Measurements from ENCODE around the gene AARS2. TPM values are rescaled to one million over a fixed set of nuclear protein-coding genes. Genes with fewer than 3 reads are reported as not detected.

AARS2 gene
- total RNA-seq, 2 donors from 2014 or later, result 9.6 to 17.8 TPM

DNA sequence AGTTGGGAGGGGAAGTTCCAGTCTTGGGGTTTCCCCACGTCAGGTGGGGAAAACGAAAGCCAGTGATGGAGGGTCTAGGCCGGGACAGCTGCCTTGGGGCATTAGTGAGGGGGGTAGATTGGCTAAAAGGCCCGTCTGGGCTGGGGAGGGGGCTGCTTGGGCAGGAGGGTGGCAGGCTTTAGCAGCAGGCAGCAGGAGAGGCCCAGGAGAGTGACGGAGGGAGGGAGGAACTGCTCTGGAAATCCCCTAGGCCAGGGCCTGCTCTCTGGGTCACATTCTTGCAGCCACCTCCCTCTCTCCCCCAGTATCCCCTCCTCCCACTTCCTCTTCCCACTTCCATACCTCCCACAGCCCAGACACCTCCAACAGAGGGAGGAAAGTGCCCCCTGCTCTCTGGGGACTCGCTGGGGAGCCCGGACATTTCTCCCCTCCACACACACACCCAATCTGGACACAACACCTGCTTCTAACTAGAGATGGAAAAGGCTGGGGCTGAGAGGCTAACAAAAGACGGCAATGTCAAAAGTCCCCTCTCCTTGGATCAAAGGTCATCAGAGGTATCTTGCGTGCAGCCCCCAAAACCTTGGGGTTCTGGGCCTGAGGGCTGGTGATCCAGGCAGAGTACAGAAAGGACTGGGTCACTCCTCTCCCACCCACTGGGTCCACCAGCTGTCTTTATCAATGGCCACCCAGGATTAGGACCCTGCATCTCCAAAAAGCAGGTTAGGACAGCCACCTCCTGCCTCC, 49.6 kb downstream of the AARS2 start:
- Histone ChIP-seq H3K9me3 (no peaks in the 10 kb centered on the region), H3K4me1 (peaks cover 34% of the 10 kb centered on the region), H3K36me3 (replicated peaks in 1 of 2; ENCODE audit: insufficient read depth in 1 of 2, low read depth in 2 of 2) (no peaks in the 10 kb centered on the region), H3K4me3 (no peak overlapping the region), H3K27me3 (no peaks in the 10 kb centered on the region), H3K27ac (peak overlapping the region in 3 of 4 donors; percentile 83 to 90 (median 87))
- TF ChIP-seq POLR2A (IDR thresholded peaks at IDR 0.05), result peak in 2 of 3 donors; percentile 87 to 90
- TF ChIP-seq, protein P1, sequence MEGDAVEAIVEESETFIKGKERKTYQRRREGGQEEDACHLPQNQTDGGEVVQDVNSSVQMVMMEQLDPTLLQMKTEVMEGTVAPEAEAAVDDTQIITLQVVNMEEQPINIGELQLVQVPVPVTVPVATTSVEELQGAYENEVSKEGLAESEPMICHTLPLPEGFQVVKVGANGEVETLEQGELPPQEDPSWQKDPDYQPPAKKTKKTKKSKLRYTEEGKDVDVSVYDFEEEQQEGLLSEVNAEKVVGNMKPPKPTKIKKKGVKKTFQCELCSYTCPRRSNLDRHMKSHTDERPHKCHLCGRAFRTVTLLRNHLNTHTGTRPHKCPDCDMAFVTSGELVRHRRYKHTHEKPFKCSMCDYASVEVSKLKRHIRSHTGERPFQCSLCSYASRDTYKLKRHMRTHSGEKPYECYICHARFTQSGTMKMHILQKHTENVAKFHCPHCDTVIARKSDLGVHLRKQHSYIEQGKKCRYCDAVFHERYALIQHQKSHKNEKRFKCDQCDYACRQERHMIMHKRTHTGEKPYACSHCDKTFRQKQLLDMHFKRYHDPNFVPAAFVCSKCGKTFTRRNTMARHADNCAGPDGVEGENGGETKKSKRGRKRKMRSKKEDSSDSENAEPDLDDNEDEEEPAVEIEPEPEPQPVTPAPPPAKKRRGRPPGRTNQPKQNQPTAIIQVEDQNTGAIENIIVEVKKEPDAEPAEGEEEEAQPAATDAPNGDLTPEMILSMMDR (IDR thresholded peaks at IDR 0.05), result no peak
- intact Hi-C loops (cut with DNase I), result no loop called here
- DNase-seq, result peak in 3 of 4 donors; percentile 47 to 72 (median 61)
- 38 to 44% methylated on average over 9 of the region's 9 CpGs for WGBS, 2 donors
- ATAC-seq, result peak; percentile 57

GRCh38 chr6:44262467-44263353, 50.4 kb downstream of the AARS2 start:
- ATAC-seq (no peak), DNase-seq (no peak)
- Histone ChIP-seq H3K27me3 (no peaks in the 10 kb centered on the region), H3K36me3 (replicated peaks in 1 of 2; ENCODE audit: insufficient read depth in 1 of 2, low read depth in 2 of 2) (no peaks in the 10 kb centered on the region), H3K4me1 (peaks cover 40% of the 10 kb centered on the region), H3K9me3 (no peaks in the 10 kb centered on the region), H3K4me3 (no peak overlapping the region), H3K27ac (peak overlapping the region in 3 of 4 donors; percentile 83 to 90 (median 87))
- intact Hi-C loops (cut with DNase I), result no loop called here
- 59% methylated on average over 6 to 7 of the region's 7 CpGs for WGBS, 2 donors
- TF ChIP-seq, protein P1 (IDR thresholded peaks at IDR 0.05), result no peak
- TF ChIP-seq POLR2A (IDR thresholded peaks at IDR 0.05), result no peak

DNA sequence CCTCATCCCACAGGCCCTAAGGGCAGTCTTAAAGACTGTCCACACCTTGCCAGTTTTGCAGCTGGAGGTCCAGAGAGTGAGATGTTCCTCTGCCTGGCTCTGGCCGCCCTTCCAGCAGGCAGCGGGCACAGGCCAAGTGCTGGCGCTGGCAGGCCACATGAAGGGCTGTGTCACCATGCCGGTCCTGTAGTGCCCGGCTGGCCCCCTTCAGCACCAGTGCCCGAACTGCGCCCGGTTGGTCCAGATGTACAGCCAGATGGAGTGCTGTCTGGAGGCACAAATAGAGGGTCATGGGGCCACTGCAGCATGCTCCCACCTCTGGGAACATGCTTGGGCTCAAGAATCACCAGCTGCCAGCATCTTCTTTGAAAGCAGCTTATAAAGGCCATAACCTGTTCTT, 51.6 kb downstream of the AARS2 start:
- DNase-seq (no peak), ATAC-seq (no peak)
- Histone ChIP-seq H3K9me3 (no peaks in the 10 kb centered on the region), H3K4me1 (peaks cover 46% of the 10 kb centered on the region), H3K27ac (no peak overlapping the region), H3K36me3 (replicated peaks in 1 of 2; ENCODE audit: insufficient read depth in 1 of 2, low read depth in 2 of 2) (no peaks in the 10 kb centered on the region), H3K27me3 (no peaks in the 10 kb centered on the region), H3K4me3 (no peak overlapping the region)
- 86 to 93% methylated on average over 3 to 8 of the region's 8 CpGs for WGBS, 2 donors
- intact Hi-C loops (cut with DNase I), result no loop called here
- TF ChIP-seq POLR2A (IDR thresholded peaks at IDR 0.05), result no peak
- TF ChIP-seq, protein P1 (IDR thresholded peaks at IDR 0.05), result no peak

DNA sequence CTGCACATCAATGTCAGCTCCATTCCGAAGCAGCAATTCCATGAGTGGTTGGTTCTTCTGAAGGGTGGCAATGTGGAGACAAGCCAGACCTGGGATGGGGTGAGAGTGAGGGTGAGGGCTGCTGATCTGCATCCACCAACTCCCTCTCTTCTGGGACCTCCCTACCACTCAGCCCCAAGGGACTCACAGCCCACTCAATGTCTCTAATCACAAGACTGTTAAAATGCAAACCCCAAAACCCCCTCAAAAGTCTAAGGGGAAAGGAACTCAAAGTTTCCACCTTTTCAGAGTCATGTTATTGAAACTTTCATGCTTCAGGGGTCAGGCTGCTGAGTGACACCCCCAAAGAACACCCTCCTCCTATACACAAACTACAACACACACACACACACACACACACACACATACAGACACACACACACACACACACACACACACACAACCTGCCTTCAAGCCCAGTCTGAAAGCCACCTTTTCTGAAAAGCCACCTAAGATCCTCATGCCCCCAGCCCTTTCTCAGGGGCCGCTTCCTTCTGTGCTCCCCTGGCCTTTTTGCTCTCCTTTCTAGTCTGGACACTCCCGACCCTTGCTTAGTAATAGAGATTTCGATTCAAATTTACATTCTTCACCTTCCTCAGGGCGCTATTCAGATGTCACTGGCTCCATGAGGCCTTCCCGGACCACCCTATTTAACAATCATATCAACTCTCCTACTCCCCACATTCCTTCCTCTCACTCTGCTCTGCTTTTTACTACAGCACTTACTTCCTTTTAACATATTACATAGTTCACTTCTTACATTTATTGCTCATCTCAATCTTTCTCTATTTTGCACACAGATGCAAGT, 52.5 kb downstream of the AARS2 start:
- no peak overlapping the region for H3K4me3 ChIP-seq
- intact Hi-C loops (cut with DNase I), result no loop called here
- DNase-seq, result no peak
- H3K27ac ChIP-seq, result no peak overlapping the region
- H3K36me3 ChIP-seq (replicated peaks in 1 of 2; ENCODE audit: insufficient read depth in 1 of 2, low read depth in 2 of 2), result no peaks in the 10 kb centered on the region
- 84 to 90% methylated on average over 6 of the region's 6 CpGs for WGBS, 2 donors
- H3K9me3 ChIP-seq, result no peaks in the 10 kb centered on the region
- H3K4me1 ChIP-seq, result peaks cover 55% of the 10 kb centered on the region
- H3K27me3 ChIP-seq, result no peaks in the 10 kb centered on the region
- no peak for ATAC-seq
- TF ChIP-seq POLR2A (IDR thresholded peaks at IDR 0.05), result no peak
- TF ChIP-seq, protein P1 (IDR thresholded peaks at IDR 0.05), result no peak

Measured in body of pancreas (tissue), 4 donors.